ENCODE results near the gene ALAS2. TPM values are rescaled to one million over a fixed set of nuclear protein-coding genes. Genes with fewer than 3 reads are reported as not detected.

Gene ALAS2
- total RNA-seq (2021; fragmentation: NEBNext Ultra II Directional; extraction: Animal tissue kit (Norgen Biotek cat#: 25700)): 0.32 and 0.48 TPM in 2 replicates
- polyA plus RNA-seq (2011; rRNA removed): 0.27 and 0.35 TPM in 2 replicates
- polyA plus RNA-seq (2011; cell fraction: cytosol; rRNA removed): 0.27 TPM
- polyA plus RNA-seq (2011; cell fraction: nucleus; rRNA removed): 0.67 TPM
- polyA plus RNA-seq (2012, experiment 1 of 2): 0.08 to 0.64 TPM (median 0.51 TPM) in 3 of 4 replicates, not detected in the other
- 0.16 TPM for polyA plus RNA-seq (2012, experiment 2 of 2)
- polyA plus RNA-seq (2013, experiment 1 of 2): 0.26 TPM
- 0.18 TPM for polyA plus RNA-seq (2013, experiment 2 of 2)
- 0.41 and 1.5 TPM in 2 replicates for polyA minus RNA-seq (2011; rRNA and poly(A)+ RNA removed)
- polyA minus RNA-seq (2011; cell fraction: cytosol; rRNA and poly(A)+ RNA removed): not detected
- not detected for polyA minus RNA-seq (2011; cell fraction: nucleus; rRNA and poly(A)+ RNA removed)
- long read RNA-seq, experiment 1: 0 reads
- long read RNA-seq, experiment 2: 0 reads

- no peak within 1 kb of the TSS for H3K56ac ChIP-seq (replicated peaks; ENCODE audit: insufficient read length, low read depth, low read length)
- peaks cover 0 to 3% (median 0%) of the 10 kb centered on the region in 4 experiments; a peak in 1 of 7 replicates for H3K4me1 ChIP-seq (replicated peaks in 1 of 4; ENCODE audit: control insufficient read depth in 3 of 4, insufficient read depth in 4 of 4, low read length in 3 of 4)
- no peaks in the 10 kb centered on the region for H4K20me1 ChIP-seq (replicated peaks in 1 of 2; ENCODE audit: control insufficient read depth in 1 of 2, insufficient read depth in 2 of 2, low read length in 2 of 2)
- H4K8ac ChIP-seq (ENCODE audit: extremely low read depth, insufficient read depth, low read length): no peak within 1 kb of the TSS
- no peaks in the 10 kb centered on the region for H3K79me1 ChIP-seq (ENCODE audit: low read depth, low read length)
- no peak within 1 kb of the TSS for H3K4me2 ChIP-seq (ENCODE audit: insufficient read depth in 1 of 2, low read depth in 2 of 2, low read length in 2 of 2)
- no peaks in the 10 kb centered on the region for H3K23me2 ChIP-seq (ENCODE audit: low read depth, low read length)
- H2BK5ac ChIP-seq (ENCODE audit: low read depth, low read length): no peak within 1 kb of the TSS
- H2AK5ac ChIP-seq (ENCODE audit: low read depth, low read length): no peak within 1 kb of the TSS
- no peak within 1 kb of the TSS for H3K9ac ChIP-seq (replicated peaks in 1 of 4; ENCODE audit: extremely low read depth in 1 of 4, low read depth in 3 of 4, low read length in 3 of 4)
- no peak within 1 kb of the TSS for H3K14ac ChIP-seq (ENCODE audit: insufficient read length)
- ChIA-PET CTCF (ENCODE audit: partially characterized antibody) (no interaction called here), POLR2A (ENCODE audit: partially characterized antibody) (no interaction called here)
- no peak within 1 kb of the TSS for H3K4ac ChIP-seq (replicated peaks; ENCODE audit: insufficient read length, low read depth, low read length)
- no peak within 1 kb of the TSS for H4K5ac ChIP-seq (ENCODE audit: insufficient read length, low read depth, low read length)
- no peak for DNase-seq (ENCODE audit: low read depth in 1 of 2, low spot score in 2 of 2)
- H3K4me3 ChIP-seq (ENCODE audit: extremely low read depth in 1 of 4, insufficient read depth in 2 of 4, low read depth in 3 of 4, low read length in 4 of 4): no peak within 1 kb of the TSS
- H2BK15ac ChIP-seq (ENCODE audit: low read length): no peak within 1 kb of the TSS
- no peaks in the 10 kb centered on the region for H3K79me2 ChIP-seq (ENCODE audit: control insufficient read depth in 1 of 2, insufficient read depth in 2 of 2, low read length in 2 of 2)
- no peak for FAIRE-seq
- no peak within 1 kb of the TSS for H2AFZ ChIP-seq (ENCODE audit: low read length)
- H3K9me3 ChIP-seq (ENCODE audit: insufficient read depth in 2 of 2, low read depth in 1 of 2, low read length in 1 of 2): no peaks in the 10 kb centered on the region; a peak in 1 of 4 replicates
- no peak within 1 kb of the TSS for H3K27ac ChIP-seq (ENCODE audit: low read depth, low read length)
- H3K18ac ChIP-seq (ENCODE audit: extremely low read depth, low read length): no peak within 1 kb of the TSS
- H2BK20ac ChIP-seq (ENCODE audit: low read length): no peak within 1 kb of the TSS
- no peak within 1 kb of the TSS for H2BK12ac ChIP-seq (ENCODE audit: low read depth, low read length)
- H2BK120ac ChIP-seq (replicated peaks; ENCODE audit: low read depth, low read length): no peak within 1 kb of the TSS
- no peak within 1 kb of the TSS for H4K91ac ChIP-seq (replicated peaks; ENCODE audit: insufficient read length, low read length)
- H3K36me3 ChIP-seq (ENCODE audit: control insufficient read depth in 2 of 4, insufficient read depth in 4 of 4, low read length in 3 of 4): no peaks in the 10 kb centered on the region
- no peaks in the 10 kb centered on the region for H3K27me3 ChIP-seq (replicated peaks in 1 of 4; ENCODE audit: control insufficient read depth in 3 of 4, extremely low read depth in 1 of 4, insufficient read depth in 3 of 4, low read length in 3 of 4)
- WGBS, 2 experiments (ENCODE audit: extremely low coverage in 1 of 2, insufficient coverage in 1 of 2, insufficient read length in 1 of 2, insufficient replicate concordance in 2 of 2, low coverage in 1 of 2, low lambda C conversion rate in 2 of 2, missing lambda C conversion rate in 1 of 2): 83% methylated on average over 5 of the region's 7 CpGs; no CpG with 5 or more reads in 1 of the 2 experiments
- no peak within 1 kb of the TSS for H3K23ac ChIP-seq (ENCODE audit: insufficient read length)
- no peak for TF ChIP-seq POU5F1 (IDR thresholded peaks at IDR 0.05; ENCODE audit: low read depth, low read length)
- TF ChIP-seq CTCF (IDR thresholded peaks at IDR 0.05; ENCODE audit: control extremely low read depth in 1 of 3, insufficient read depth in 1 of 3, low read depth in 1 of 3, low read length in 3 of 3): no peak
- TF ChIP-seq RNF2 (IDR thresholded peaks at IDR 0.05; ENCODE audit: borderline replicate concordance, low read depth, low read length, missing control alignments, poor library complexity, severe bottlenecking): no peak
- TF ChIP-seq YY1 (IDR thresholded peaks at IDR 0.05; ENCODE audit: low read depth, low read length): no peak
- TF ChIP-seq TAF1 (IDR thresholded peaks at IDR 0.05; ENCODE audit: low read depth, low read length): no peak
- no peak for TF ChIP-seq TAF7 (optimal IDR thresholded peaks at IDR 0.05; ENCODE audit: borderline replicate concordance, low read depth, low read length)
- TF ChIP-seq SRF (IDR thresholded peaks at IDR 0.05; ENCODE audit: low read depth, low read length): no peak
These were observed at the start of gene ALAS2 for GRCh38 chrX:55030271-55031205. ALAS2 (minus strand) TSS chrX:55030977; CDS start chrX:55026000, 4,977 bp downstream.
